LNCAP (cell line): Measurements from ENCODE around the gene ADIPOR2.

Source experiments
- TF ChIP-seq, protein P1 (sequence below): fragments of 450-650 bp; IDR thresholded peaks from 2 replicates; pipeline ENCODE4 v1.5.1; 2017; ENCODE audit warnings: mild to moderate bottlenecking

ADIPOR2 gene

DNA sequence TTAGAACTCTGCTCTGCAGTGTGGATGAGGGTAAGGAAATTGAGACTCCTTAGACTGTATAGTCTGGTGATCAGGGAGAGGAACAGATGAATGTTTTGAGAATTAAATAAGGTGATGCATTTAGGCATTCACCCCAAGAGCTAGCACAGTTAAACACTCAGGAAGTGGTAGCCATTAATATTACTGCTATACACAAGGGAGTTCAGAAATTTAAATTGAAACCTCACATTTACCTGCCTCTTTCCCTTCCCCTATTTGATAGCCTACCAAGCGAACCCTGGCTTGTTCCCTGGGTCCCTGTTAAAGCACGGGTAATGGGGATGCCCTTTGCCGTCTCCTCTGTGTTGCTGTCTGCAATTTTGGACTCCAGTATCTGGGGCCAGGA lies 43.6 kb upstream of the ADIPOR2 start:
- TF ChIP-seq, protein P1, sequence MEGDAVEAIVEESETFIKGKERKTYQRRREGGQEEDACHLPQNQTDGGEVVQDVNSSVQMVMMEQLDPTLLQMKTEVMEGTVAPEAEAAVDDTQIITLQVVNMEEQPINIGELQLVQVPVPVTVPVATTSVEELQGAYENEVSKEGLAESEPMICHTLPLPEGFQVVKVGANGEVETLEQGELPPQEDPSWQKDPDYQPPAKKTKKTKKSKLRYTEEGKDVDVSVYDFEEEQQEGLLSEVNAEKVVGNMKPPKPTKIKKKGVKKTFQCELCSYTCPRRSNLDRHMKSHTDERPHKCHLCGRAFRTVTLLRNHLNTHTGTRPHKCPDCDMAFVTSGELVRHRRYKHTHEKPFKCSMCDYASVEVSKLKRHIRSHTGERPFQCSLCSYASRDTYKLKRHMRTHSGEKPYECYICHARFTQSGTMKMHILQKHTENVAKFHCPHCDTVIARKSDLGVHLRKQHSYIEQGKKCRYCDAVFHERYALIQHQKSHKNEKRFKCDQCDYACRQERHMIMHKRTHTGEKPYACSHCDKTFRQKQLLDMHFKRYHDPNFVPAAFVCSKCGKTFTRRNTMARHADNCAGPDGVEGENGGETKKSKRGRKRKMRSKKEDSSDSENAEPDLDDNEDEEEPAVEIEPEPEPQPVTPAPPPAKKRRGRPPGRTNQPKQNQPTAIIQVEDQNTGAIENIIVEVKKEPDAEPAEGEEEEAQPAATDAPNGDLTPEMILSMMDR = no peak

DNA sequence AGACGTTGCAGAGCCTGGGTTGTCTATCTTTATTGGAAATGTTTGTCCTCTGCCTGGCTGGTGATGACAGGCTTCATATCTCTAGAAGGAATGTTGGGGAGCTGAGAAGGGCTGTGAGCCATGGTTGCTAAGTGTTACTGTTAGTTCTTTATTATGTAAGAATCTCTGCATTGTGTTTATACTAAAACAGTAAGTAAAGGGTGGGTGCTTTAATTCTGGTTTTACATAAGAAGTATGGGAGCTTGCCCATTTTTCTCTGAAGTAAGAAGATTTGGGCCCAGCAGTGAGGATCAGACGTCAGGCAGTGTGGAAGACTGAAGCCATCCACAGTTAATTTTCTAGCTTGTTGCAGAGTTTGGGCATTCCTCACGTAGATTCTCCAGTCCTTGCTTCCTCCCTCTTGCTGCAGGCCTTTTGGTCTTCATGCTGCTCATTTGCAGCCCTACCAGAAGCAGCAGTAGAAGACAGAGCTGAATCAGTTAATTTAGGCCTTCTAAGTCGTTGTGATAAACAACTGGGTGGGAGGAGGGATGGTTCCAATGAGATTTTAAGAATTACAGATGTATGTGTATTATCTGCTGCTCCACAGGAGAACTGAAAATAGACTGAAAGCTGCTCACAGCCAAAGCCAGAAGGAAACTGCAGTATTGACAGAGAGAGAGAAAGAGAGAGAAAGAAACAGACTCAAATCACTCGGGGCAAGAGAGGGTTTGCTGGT lies 40.5 kb upstream of the ADIPOR2 start:
- TF ChIP-seq, protein P1 = no peak

DNA sequence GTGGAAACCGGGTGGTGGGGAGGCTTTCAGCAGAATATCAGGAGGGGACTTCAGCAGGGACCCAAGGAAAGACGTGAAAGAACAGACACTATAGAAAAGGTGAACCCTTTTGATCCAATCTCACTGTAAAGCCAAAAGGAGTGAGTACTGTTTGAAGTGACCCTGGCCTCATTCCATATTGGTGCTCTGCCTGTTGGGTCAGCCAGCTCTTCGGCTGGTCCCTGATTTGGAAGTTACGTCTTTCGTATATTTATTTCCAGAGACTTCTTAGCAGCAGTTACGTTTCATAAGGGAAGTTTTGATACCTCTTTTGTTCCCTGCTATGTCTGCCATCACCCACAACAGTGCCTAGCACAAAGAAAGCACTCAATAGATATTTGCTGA lies 39.9 kb upstream of the ADIPOR2 start:
- TF ChIP-seq, protein P1 = no peak

DNA sequence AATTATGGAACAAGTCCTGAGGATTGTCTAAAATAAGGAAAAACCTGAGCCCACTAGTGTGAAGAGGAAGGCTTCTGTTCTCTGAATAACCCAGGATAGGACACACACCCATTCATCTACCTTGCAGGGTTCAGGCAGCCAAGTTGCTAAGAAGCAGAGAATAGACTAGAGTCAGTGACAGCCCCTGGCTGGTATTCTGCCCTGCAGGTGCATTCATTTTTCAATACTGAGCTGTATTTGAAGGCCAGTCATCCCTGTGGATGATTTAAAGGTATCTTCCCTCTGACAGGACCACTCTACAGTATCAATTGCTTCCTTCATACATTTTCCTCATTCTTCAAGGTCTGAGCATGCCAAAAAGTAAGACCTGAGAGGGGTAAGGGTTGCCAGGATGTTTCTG lies 38.9 kb upstream of the ADIPOR2 start:
- TF ChIP-seq, protein P1 = no peak

DNA sequence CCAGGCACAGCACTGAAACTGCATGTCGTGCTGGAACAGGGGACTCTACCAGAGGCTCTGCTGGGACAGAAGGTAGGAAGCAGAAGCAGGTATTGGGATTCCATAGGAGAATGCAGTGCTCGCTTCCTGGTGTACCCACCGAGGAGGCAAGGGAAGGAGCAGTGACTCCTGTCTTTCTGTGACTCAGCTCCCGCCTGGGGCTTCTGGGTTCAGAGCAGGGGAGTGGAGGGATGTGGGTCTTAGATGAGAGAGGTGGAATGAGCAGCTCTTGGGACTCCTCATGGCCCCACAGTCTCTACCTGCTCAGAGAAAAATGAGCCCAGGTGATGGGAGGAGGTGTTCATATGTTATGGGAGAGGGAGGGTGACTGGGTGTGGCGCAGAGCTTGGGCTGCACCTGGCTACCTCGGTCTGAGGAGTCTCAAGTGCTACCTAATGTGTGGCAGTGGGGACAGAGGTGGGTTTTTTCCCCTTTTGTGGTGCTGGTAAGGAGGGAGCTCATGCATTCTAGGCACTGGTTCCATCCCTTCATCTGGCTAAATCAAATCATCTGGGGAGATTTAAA lies 35.6 kb upstream of the ADIPOR2 start:
- TF ChIP-seq, protein P1 = no peak

DNA sequence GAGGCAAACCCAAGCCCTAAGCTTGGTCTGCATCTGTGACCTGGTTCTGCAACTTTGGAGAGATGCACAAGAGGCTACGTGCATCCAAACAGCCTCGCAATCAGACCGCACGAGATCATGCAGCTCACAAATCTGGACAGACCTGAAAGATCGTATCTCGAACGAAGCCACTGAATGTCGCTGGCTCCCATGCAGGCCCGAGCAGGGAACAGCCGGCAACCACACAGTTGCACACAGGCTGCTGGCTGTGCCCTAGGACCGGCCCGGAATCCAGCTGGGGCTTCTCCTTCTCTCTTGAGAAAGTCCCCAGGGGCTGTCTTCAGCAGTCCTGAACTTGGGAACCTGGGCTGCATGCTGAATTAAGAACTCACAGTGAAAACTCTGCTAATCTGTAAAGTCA lies 34.0 kb upstream of the ADIPOR2 start:
- TF ChIP-seq, protein P1 = no peak

DNA sequence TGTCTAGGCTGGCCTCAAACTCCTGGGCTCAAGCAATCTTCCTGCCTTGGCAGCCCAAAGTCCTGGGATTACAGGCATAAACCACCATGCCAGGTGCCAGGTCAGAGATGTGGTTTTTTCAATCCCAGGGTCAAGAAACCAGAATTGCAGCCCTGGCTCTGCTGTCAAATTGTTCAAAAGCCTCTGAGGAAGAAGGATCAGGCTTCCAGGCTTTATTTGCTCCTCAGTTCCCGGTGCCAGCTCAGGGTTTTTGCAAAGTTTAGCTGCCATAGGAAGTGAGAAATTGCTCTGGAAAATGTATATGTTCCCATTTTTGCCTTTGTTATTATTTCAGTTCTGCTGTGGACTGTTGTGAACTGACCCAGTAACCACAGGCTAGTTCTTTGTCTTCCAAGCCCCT lies 33.2 kb upstream of the ADIPOR2 start:
- TF ChIP-seq, protein P1 = no peak
